H1 (cell line): Measurements from ENCODE around the gene EPHB1. TPM values are rescaled to one million over a fixed set of nuclear protein-coding genes. Genes with fewer than 3 reads are reported as not detected.

Experiments
- CTCF ChIA-PET: fragments of 300-600 bp; sonication (Branson Sonifier 250); formaldehyde crosslinking; loops from one replicate; lab custom pipeline; 2021; ENCODE audit not compliant: partially characterized antibody; lab: Charles Lee
- POLR2A ChIA-PET: fragments of 300-600 bp; sonication (Branson Sonifier 250); formaldehyde crosslinking; loops from one replicate; lab custom pipeline; 2021; ENCODE audit warnings: inconsistent platforms; ENCODE audit not compliant: partially characterized antibody; lab: Charles Lee
- DNase-seq, 2 experiments: peaks; one replicate each; pipeline versions ENCODE4 v3.0.0 to v3.0.0-alpha.2; 2010 to 2022; ENCODE audit warnings: low spot score in 2 of 2, low read depth in 1 of 2, mixed read lengths in 1 of 2
- FAIRE-seq: peaks from 2 replicates; lab custom pipeline; 2011; peaks lifted over from hg19 to GRCh38; lab: Jason Lieb, UNC
- H2AFZ ChIP-seq: 2 replicates; pipeline ENCODE4 v1.8.1; 2012; ENCODE audit warnings: low read length, inconsistent platforms
- H2AK5ac ChIP-seq: 2 replicates; pipeline ENCODE4 v1.6.1; 2013; ENCODE audit warnings: low read depth, low read length
- H2BK120ac ChIP-seq: replicated peaks from 2 replicates; pipeline ENCODE3; 2013; ENCODE audit warnings: low read depth, low read length, inconsistent platforms
- H2BK12ac ChIP-seq: 2 replicates; pipeline ENCODE4 v1.6.1; 2013; ENCODE audit warnings: low read depth, low read length
- H2BK15ac ChIP-seq: 2 replicates; pipeline ENCODE4 v1.6.1; 2013; ENCODE audit warnings: low read length
- H2BK20ac ChIP-seq: 2 replicates; pipeline ENCODE4 v1.6.1; 2013; ENCODE audit warnings: low read length
- H2BK5ac ChIP-seq: 2 replicates; pipeline ENCODE4 v1.6.1; 2013; ENCODE audit warnings: low read depth, low read length
- H3K14ac ChIP-seq: 2 replicates; pipeline ENCODE4 v1.6.1; 2013; ENCODE audit warnings: inconsistent platforms; ENCODE audit not compliant: insufficient read length
- H3K18ac ChIP-seq: 2 replicates; pipeline ENCODE4 v1.6.1; 2013; ENCODE audit warnings: low read length; ENCODE audit errors: extremely low read depth
- H3K23ac ChIP-seq: 2 replicates; pipeline ENCODE4 v1.6.1; 2013; ENCODE audit warnings: inconsistent platforms; ENCODE audit not compliant: insufficient read length
- H3K23me2 ChIP-seq: 2 replicates; pipeline ENCODE4 v1.6.1; 2013; ENCODE audit warnings: low read depth, low read length
- H3K27ac ChIP-seq: 2 replicates; pipeline ENCODE4 v1.6.1; 2011; ENCODE audit warnings: low read depth, low read length, inconsistent platforms
- H3K27me3 ChIP-seq, 4 experiments: replicated peaks in 1 of 4; 1 replicate in 1 of 4; 2 replicates in 3 of 4; pipeline versions ENCODE4 v1.6.1 to v1.8.1; 2011 to 2013; ENCODE audit warnings: low read length in 3 of 4, mild to moderate bottlenecking in 3 of 4, inconsistent platforms in 2 of 4, mixed read lengths in 2 of 4, moderate library complexity in 1 of 4; ENCODE audit not compliant: control insufficient read depth in 3 of 4, insufficient read depth in 3 of 4; ENCODE audit errors: extremely low read depth in 1 of 4
- H3K36me3 ChIP-seq, 4 experiments: 2 replicates each; pipeline versions ENCODE4 v1.6.1 to v1.8.1; 2011 to 2013; ENCODE audit warnings: mild to moderate bottlenecking in 4 of 4, low read length in 3 of 4, moderate library complexity in 2 of 4, control low read depth in 1 of 4, inconsistent platforms in 1 of 4; ENCODE audit not compliant: insufficient read depth in 4 of 4, control insufficient read depth in 2 of 4
- H3K4ac ChIP-seq: replicated peaks from 2 replicates; pipeline ENCODE3; 2013; ENCODE audit warnings: low read length, low read depth, mixed read lengths, inconsistent platforms; ENCODE audit not compliant: insufficient read length
- H3K4me1 ChIP-seq, 4 experiments: replicated peaks in 1 of 4; 1 replicate in 1 of 4; 2 replicates in 3 of 4; pipeline versions ENCODE4 v1.6.1 to v1.8.1; 2011 to 2013; ENCODE audit warnings: low read length in 3 of 4, inconsistent platforms in 2 of 4, mixed read lengths in 1 of 4; ENCODE audit not compliant: insufficient read depth in 4 of 4, control insufficient read depth in 3 of 4
- H3K4me2 ChIP-seq, 2 experiments: 2 replicates each; pipeline versions ENCODE4 v1.6.1 to v1.8.1; 2011 to 2013; ENCODE audit warnings: low read depth in 2 of 2, low read length in 2 of 2, control low read depth in 1 of 2, inconsistent platforms in 1 of 2, mild to moderate bottlenecking in 1 of 2; ENCODE audit not compliant: insufficient read depth in 1 of 2
- H3K4me3 ChIP-seq, 4 experiments: fragments of 200-600, 300-600 bp in 1 of 4; sonication (generic), shearing (Covaris generic), sonication (Bioruptor Twin) in 1 of 4; 2 replicates each; pipeline versions ENCODE4 v1.5.1 to v1.8.1; 2011 to 2016; ENCODE audit warnings: low read length in 4 of 4, low read depth in 3 of 4, control low read depth in 2 of 4, inconsistent platforms in 2 of 4, mild to moderate bottlenecking in 2 of 4, mixed read lengths in 1 of 4, moderate library complexity in 1 of 4; ENCODE audit not compliant: insufficient read depth in 2 of 4; ENCODE audit errors: extremely low read depth in 1 of 4
- H3K56ac ChIP-seq: replicated peaks from 2 replicates; pipeline ENCODE3; 2013; ENCODE audit warnings: low read depth, mild to moderate bottlenecking, mixed read lengths, low read length, inconsistent platforms; ENCODE audit not compliant: insufficient read length
- H3K79me1 ChIP-seq: 2 replicates; pipeline ENCODE4 v1.6.1; 2013; ENCODE audit warnings: low read depth, low read length, control low read depth
- H3K79me2 ChIP-seq, 2 experiments: 2 replicates each; pipeline versions ENCODE4 v1.6.1 to v1.8.1; 2012 to 2013; ENCODE audit warnings: low read length in 2 of 2, mild to moderate bottlenecking in 2 of 2, inconsistent platforms in 1 of 2; ENCODE audit not compliant: insufficient read depth in 2 of 2, control insufficient read depth in 1 of 2
- H3K9ac ChIP-seq, 4 experiments: replicated peaks in 1 of 4; 1 replicate in 1 of 4; 2 replicates in 3 of 4; pipeline versions ENCODE4 v1.6.1 to v1.8.1; 2011 to 2013; ENCODE audit warnings: low read depth in 3 of 4, low read length in 3 of 4, control low read depth in 2 of 4, mild to moderate bottlenecking in 2 of 4, moderate library complexity in 2 of 4, inconsistent platforms in 1 of 4; ENCODE audit errors: extremely low read depth in 1 of 4
- H3K9me3 ChIP-seq, 2 experiments: 2 replicates each; pipeline versions ENCODE4 v1.6.1 to v1.8.1; 2012 to 2013; ENCODE audit warnings: mild to moderate bottlenecking in 2 of 2, moderate library complexity in 2 of 2, control low read depth in 1 of 2, inconsistent platforms in 1 of 2, low read depth in 1 of 2, low read length in 1 of 2, mixed read lengths in 1 of 2; ENCODE audit not compliant: insufficient read depth in 2 of 2
- H4K20me1 ChIP-seq, 2 experiments: replicated peaks in 1 of 2; 2 replicates each; pipeline versions ENCODE3 to v1.8.1; 2011 to 2013; ENCODE audit warnings: inconsistent platforms in 2 of 2, low read length in 2 of 2, mild to moderate bottlenecking in 1 of 2; ENCODE audit not compliant: insufficient read depth in 2 of 2, control insufficient read depth in 1 of 2
- H4K5ac ChIP-seq: 2 replicates; pipeline ENCODE4 v1.6.1; 2013; ENCODE audit warnings: low read length, low read depth, mixed read lengths, inconsistent platforms; ENCODE audit not compliant: insufficient read length
- H4K8ac ChIP-seq: 2 replicates; pipeline ENCODE4 v1.8.0; 2013; ENCODE audit warnings: mild to moderate bottlenecking, moderate library complexity, low read length, inconsistent platforms; ENCODE audit not compliant: insufficient read depth; ENCODE audit errors: extremely low read depth
- H4K91ac ChIP-seq: replicated peaks from 2 replicates; pipeline ENCODE3; 2013; ENCODE audit warnings: low read length, mixed read lengths, inconsistent platforms; ENCODE audit not compliant: insufficient read length
- GABPA ChIP-seq: IDR thresholded peaks from 2 replicates; pipeline ENCODE4 v1.6.1; 2011; ENCODE audit warnings: mild to moderate bottlenecking, low read length, moderate library complexity, borderline replicate concordance; ENCODE audit not compliant: insufficient read depth
- GTF2F1 ChIP-seq: IDR thresholded peaks from 2 replicates; pipeline ENCODE4 v1.6.1; 2012; ENCODE audit warnings: low read depth, low read length, improper control_type of control experiment, borderline replicate concordance
- HDAC2 ChIP-seq, 2 experiments: fragments of 300-600 bp in 1 of 2; sonication (generic) in 1 of 2; IDR thresholded peaks; 2 replicates each; pipeline ENCODE4 v1.6.1; 2011 to 2012; ENCODE audit warnings: low read depth in 2 of 2, low read length in 2 of 2, mild to moderate bottlenecking in 2 of 2, moderate library complexity in 2 of 2, borderline replicate concordance in 1 of 2, inconsistent platforms in 1 of 2
- WGBS, 2 experiments: shearing (Covaris generic) in 1 of 2; methylation state at CpG; one replicate each; pipeline versions ENCODE4 v1.1.6 to v1.1.7; 2013 to 2015; ENCODE audit warnings: low lambda C conversion rate in 2 of 2, mixed read lengths in 2 of 2, inconsistent platforms in 1 of 2, low coverage in 1 of 2, missing lambda C conversion rate in 1 of 2; ENCODE audit not compliant: insufficient replicate concordance in 2 of 2, insufficient coverage in 1 of 2, insufficient read length in 1 of 2; ENCODE audit errors: extremely low coverage in 1 of 2, missing lambda C conversion rate in 1 of 2; 5-methylcytosine and 5-hydroxymethylcytosine counted together
- polyA plus RNA-seq, 7 experiments: library from polyadenylated mRNA; depleted of rRNA in 3 of 7; stranded (reverse) in 5 of 7; unstranded in 2 of 7; fragments of >200 nt in 5 of 7; fragments of 200-250 nt in 2 of 7; gene quantifications; 1 replicate in 5 of 7; 2 replicates in 1 of 7; 4 replicates in 1 of 7; pipeline versions ENCODE4 v1.2.1 to v1.2.3, GENCODE V29; 2011 to 2013; ENCODE audit warnings: missing spikeins in 2 of 7, mixed read lengths in 2 of 7
- total RNA-seq: library from RNA; stranded (reverse); fragmentation: NEBNext Ultra II Directional; extraction: Animal tissue kit (Norgen Biotek cat#: 25700); gene quantifications from 2 replicates; pipeline ENCODE4 v1.2.1, GENCODE V29; 2021
- TF ChIP-seq, protein P1 (sequence below): IDR thresholded peaks from 2 replicates; pipeline ENCODE4 v1.6.1; 2012; ENCODE audit warnings: inconsistent platforms

Gene EPHB1
- total and polyA plus RNA-seq, 2 of the 8 experiments (the other 6 are each of a cell fraction or from before 2014, with no cell fraction given) = 3.5 to 5.9 TPM

DNA sequence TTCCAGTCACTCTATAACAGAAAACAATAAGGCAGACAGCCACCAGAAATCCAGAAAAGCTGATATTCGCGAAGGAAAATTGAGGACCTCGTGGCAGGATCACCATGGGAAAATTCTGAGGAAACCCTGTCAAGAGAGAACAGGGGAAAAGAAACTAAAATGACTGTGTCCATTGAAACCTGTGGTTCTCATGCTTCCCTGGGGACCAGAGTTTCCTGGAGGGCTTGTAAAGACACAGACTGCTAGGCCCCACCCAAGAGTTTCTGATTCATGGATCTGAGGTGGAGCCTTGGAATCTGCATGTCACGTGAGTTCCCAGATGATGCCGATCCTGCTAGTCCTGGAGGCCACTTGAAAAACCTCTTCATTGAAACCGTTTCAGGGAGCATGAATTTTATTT is 420.5 kb downstream of the EPHB1 start:
- WGBS, 2 experiments = 92% methylated on average over 6 of the region's 6 CpGs; no CpG with 5 or more reads in 1 of the 2 experiments
- Histone ChIP-seq H2BK120ac (no peak overlapping the region), H2AK5ac (no peak overlapping the region), H3K79me1 (no peaks in the 10 kb centered on the region), H3K4me3 (no peak overlapping the region), H3K4me2 (no peak overlapping the region), H3K4ac (no peak overlapping the region), H3K14ac (no peak overlapping the region), H2BK20ac (no peak overlapping the region), H3K9ac (no peak overlapping the region), H3K79me2 (no peaks in the 10 kb centered on the region), H3K4me1 (peaks cover 2 to 19% (median 16%) of the 10 kb centered on the region in 4 experiments; a peak in 5 of 7 replicates), H4K8ac (no peak overlapping the region), H3K18ac (no peak overlapping the region), H4K91ac (no peak overlapping the region), H2BK12ac (no peak overlapping the region), H3K36me3 (no peaks in the 10 kb centered on the region), H3K27ac (no peak overlapping the region), H4K20me1 (no peaks in the 10 kb centered on the region), H3K9me3 (no peaks in the 10 kb centered on the region), H3K27me3 (no peaks in the 10 kb centered on the region; a peak in 1 of 7 replicates), H2BK5ac (no peak overlapping the region), H2BK15ac (no peak overlapping the region), H3K23ac (no peak overlapping the region), H2AFZ (no peak overlapping the region), H3K23me2 (no peaks in the 10 kb centered on the region), H3K56ac (no peak overlapping the region), H4K5ac (no peak overlapping the region)
- no peak for FAIRE-seq
- no peak for DNase-seq
- POLR2A ChIA-PET = no interaction called here
- CTCF ChIA-PET = interaction anchor here (0.9 kb wide), 1 partner anchor 47 kb away, joined by 3 read pairs; no protein-coding TSS in a partner anchor
- TF ChIP-seq GABPA = no peak
- no peak for TF ChIP-seq HDAC2 (IDR thresholded peaks at IDR 0.05; ENCODE audit: borderline replicate concordance in 1 of 2, low read depth in 2 of 2, low read length in 2 of 2)
- no peak for TF ChIP-seq GTF2F1
- TF ChIP-seq, protein P1, sequence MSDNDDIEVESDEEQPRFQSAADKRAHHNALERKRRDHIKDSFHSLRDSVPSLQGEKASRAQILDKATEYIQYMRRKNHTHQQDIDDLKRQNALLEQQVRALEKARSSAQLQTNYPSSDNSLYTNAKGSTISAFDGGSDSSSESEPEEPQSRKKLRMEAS = no peak
